Glutamatergic neuron (in vitro differentiated cells): Measurements from ENCODE around the gene STK32A. TPM values are rescaled to one million over a fixed set of nuclear protein-coding genes. Genes with fewer than 3 reads are reported as not detected.

Source experiments
- DNase-seq: peaks from one replicate; pipeline ENCODE4 v3.0.0; 2022
- H3K27ac Mint-ChIP-seq: one replicate; pipeline ENCODE4 v1.8.0; 2020; ENCODE audit warnings: mild to moderate bottlenecking, mixed read lengths, inconsistent platforms; ENCODE audit not compliant: unreplicated experiment
- H3K27me3 Mint-ChIP-seq: one replicate; pipeline ENCODE4 v1.8.0; 2020; ENCODE audit warnings: mild to moderate bottlenecking, moderate library complexity, mixed read lengths, inconsistent platforms; ENCODE audit not compliant: unreplicated experiment
- H3K36me3 Mint-ChIP-seq: one replicate; pipeline ENCODE4 v1.8.0; 2020; ENCODE audit warnings: mild to moderate bottlenecking, mixed read lengths, inconsistent platforms; ENCODE audit not compliant: unreplicated experiment
- H3K4me1 Mint-ChIP-seq: one replicate; pipeline ENCODE4 v1.8.0; 2020; ENCODE audit warnings: mild to moderate bottlenecking, low read depth, mixed read lengths, inconsistent platforms; ENCODE audit not compliant: unreplicated experiment
- H3K4me3 Mint-ChIP-seq: one replicate; pipeline ENCODE4 v1.8.0; 2020; ENCODE audit warnings: mild to moderate bottlenecking, mixed read lengths, inconsistent platforms; ENCODE audit not compliant: unreplicated experiment
- H3K9me3 Mint-ChIP-seq: one replicate; pipeline ENCODE4 v1.8.0; 2020; ENCODE audit warnings: mild to moderate bottlenecking, moderate library complexity, mixed read lengths, inconsistent platforms; ENCODE audit not compliant: unreplicated experiment
- CTCF ChIP-seq: fragments of 200-600 bp; sonication (generic); IDR thresholded peaks from one replicate; pipeline ENCODE4 v1.5.0; 2021; ENCODE audit not compliant: partially characterized antibody, unreplicated experiment
- long read RNA-seq: library from polyadenylated mRNA; unstranded; transcript quantifications from one replicate; pipeline ENCODE4 v2.0.0, GENCODE V29; 2020; ENCODE audit not compliant: unreplicated experiment
- total RNA-seq: library from RNA; stranded (reverse); fragmentation: NEBNext Ultra II Directional; extraction: Animal tissue kit (Norgen Biotek cat#: 25700); gene quantifications from one replicate; pipeline ENCODE4 v1.2.1, GENCODE V29; 2021; ENCODE audit not compliant: unreplicated experiment

STK32A gene
- 3.2 TPM for total RNA-seq
- long read RNA-seq, partial matches to known transcripts = 0 of 1 reads
- long read RNA-seq, other reads (novel, unspliced or antisense) = 0 of 1 reads

GRCh38 chr5:147234825-147235635 is at the start of gene STK32A:
TSS of gene STK32A (plus strand) at chr5:147235026. CDS start at chr5:147239635, 4,609 bp downstream.
- DNase-seq = peak; percentile 69
- H3K4me1 Mint-ChIP-seq = peaks cover 2% of the 10 kb centered on the region
- H3K9me3 Mint-ChIP-seq = no peaks in the 10 kb centered on the region
- H3K4me3 Mint-ChIP-seq = peak within 1 kb of the TSS; percentile 83
- peaks cover 4% of the 10 kb centered on the region for H3K36me3 Mint-ChIP-seq
- TF ChIP-seq CTCF = no peak
- peaks cover 6% of the 10 kb centered on the region for H3K27me3 Mint-ChIP-seq
- no peak within 1 kb of the TSS for H3K27ac Mint-ChIP-seq

- Mint-ChIP-seq H3K27me3 (no peaks in the 10 kb centered on the region), H3K9me3 (no peaks in the 10 kb centered on the region), H3K27ac (no peak overlapping the region), H3K4me1 (peaks cover 4% of the 10 kb centered on the region), H3K36me3 (no peaks in the 10 kb centered on the region), H3K4me3 (no peak overlapping the region)
- no peak for DNase-seq
- no peak for TF ChIP-seq CTCF
Observed at GRCh38 chr5:147187099-147187540, 47.7 kb upstream of the STK32A start.

- H3K4me1 Mint-ChIP-seq = peaks cover 10% of the 10 kb centered on the region
- no peaks in the 10 kb centered on the region for H3K27me3 Mint-ChIP-seq
- no peak overlapping the region for H3K27ac Mint-ChIP-seq
- H3K4me3 Mint-ChIP-seq = no peak overlapping the region
- no peaks in the 10 kb centered on the region for H3K9me3 Mint-ChIP-seq
- DNase-seq = no peak
- TF ChIP-seq CTCF = peak; percentile 97
- H3K36me3 Mint-ChIP-seq = no peaks in the 10 kb centered on the region
Observed at GRCh38 chr5:147188200-147189108, 46.4 kb upstream of the STK32A start.

- H3K27me3 Mint-ChIP-seq = no peaks in the 10 kb centered on the region
- no peak overlapping the region for H3K4me3 Mint-ChIP-seq
- H3K36me3 Mint-ChIP-seq = no peaks in the 10 kb centered on the region
- peaks cover 10% of the 10 kb centered on the region for H3K4me1 Mint-ChIP-seq
- no peak overlapping the region for H3K27ac Mint-ChIP-seq
- H3K9me3 Mint-ChIP-seq = no peaks in the 10 kb centered on the region
- DNase-seq = no peak
- TF ChIP-seq CTCF = peak; percentile 59
Observed at GRCh38 chr5:147189109-147189424, 45.8 kb upstream of the STK32A start.
